HT1080 (cell line): ENCODE data around the gene SLC38A5. TPM values are rescaled to one million over a fixed set of nuclear protein-coding genes. Genes with fewer than 3 reads are reported as not detected.
A peak's percentile ranks its signal among the peaks of the same experiment; 100 is the strongest.

Experiments used
- DNase-seq: peaks from one replicate; pipeline ENCODE4 v3.0.0-alpha.2; 2015; ENCODE audit warnings: low read depth
- total RNA-seq: library from RNA; depleted of rRNA; stranded (reverse); fragments of >200 nt; shearing (Covaris generic); gene quantifications from 2 replicates; pipeline ENCODE4 v1.2.3, GENCODE V29; 2014

SLC38A5 gene
- total RNA-seq, 1 experiment from 2014 or later = not detected

- DNase-seq = peak; percentile 75
These were observed 22.3 kb upstream of the SLC38A5 start for GRCh38 chrX:48492293-48492910.

- DNase-seq = no peak
These were observed 21.7 kb upstream of the SLC38A5 start for GRCh38 chrX:48491809-48492208.

- DNase-seq = peak; percentile 36
These were observed 20.6 kb upstream of the SLC38A5 start for GRCh38 chrX:48490661-48491060.

- DNase-seq = no peak
These were observed 19.8 kb upstream of the SLC38A5 start for GRCh38 chrX:48489892-48490291.

- DNase-seq = no peak
These were observed 19.2 kb upstream of the SLC38A5 start for GRCh38 chrX:48489296-48489695.

- no peak for DNase-seq
These were observed 18.0 kb upstream of the SLC38A5 start for GRCh38 chrX:48488034-48488433.

- peak; percentile 97 for DNase-seq
These were observed 17.3 kb upstream of the SLC38A5 start for GRCh38 chrX:48487362-48487798.

GRCh38 chrX:48482526-48482925, 12.5 kb upstream of the SLC38A5 start:
- no peak for DNase-seq

- DNase-seq = no peak
These were observed 10.5 kb upstream of the SLC38A5 start for GRCh38 chrX:48480583-48480982.

- DNase-seq = no peak
These were observed 10.1 kb upstream of the SLC38A5 start for GRCh38 chrX:48480142-48480541.

GRCh38 chrX:48478806-48479205, 8.7 kb upstream of the SLC38A5 start:
- no peak for DNase-seq

GRCh38 chrX:48477960-48478755, 8.1 kb upstream of the SLC38A5 start:
- no peak for DNase-seq

GRCh38 chrX:48476919-48477318, 6.9 kb upstream of the SLC38A5 start:
- DNase-seq = no peak

- DNase-seq = peak; percentile 92
These were observed 5.9 kb upstream of the SLC38A5 start, which contains the start of gene FTSJ1 for GRCh38 chrX:48475774-48476577. Gene FTSJ1, plus strand, starts transcription at chrX:48476199. Its CDS starts 1,849 bp downstream, at chrX:48478048.

GRCh38 chrX:48475296-48475695, 5.2 kb upstream of the SLC38A5 start:
- DNase-seq = no peak

GRCh38 chrX:48474581-48474980, 4.5 kb upstream of the SLC38A5 start:
- no peak for DNase-seq

GRCh38 chrX:48474127-48474526, 4.1 kb upstream of the SLC38A5 start:
- DNase-seq = peak; percentile 25

GRCh38 chrX:48473704-48473990, 3.6 kb upstream of the SLC38A5 start:
- DNase-seq = no peak

- no peak for DNase-seq
These were observed 3.0 kb upstream of the SLC38A5 start for GRCh38 chrX:48472851-48473703.

- no peak for DNase-seq
These were observed 2.2 kb upstream of the SLC38A5 start for GRCh38 chrX:48472225-48472624.

- DNase-seq = no peak
These were observed 1.4 kb upstream of the SLC38A5 start for GRCh38 chrX:48471504-48471903.
